Measurements from ENCODE around the gene NEUROD1.

DNA sequence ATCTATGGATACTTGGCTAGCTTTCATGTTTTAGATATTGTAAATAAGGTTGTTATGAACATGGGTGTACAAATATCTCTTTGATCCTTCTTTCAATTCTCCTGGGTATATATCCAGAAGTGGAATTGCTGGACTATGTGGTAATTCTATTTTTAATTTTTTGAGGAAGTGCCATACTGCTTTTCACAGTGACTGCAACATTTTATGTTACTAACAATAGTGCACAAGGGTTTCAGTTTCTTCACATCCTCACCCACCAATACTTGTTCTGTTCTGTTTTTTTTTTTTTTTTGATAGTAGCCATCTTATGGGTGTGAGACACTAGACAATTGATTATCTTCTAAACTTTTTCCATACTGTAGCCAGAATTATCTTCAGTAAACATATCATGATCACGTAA lies 17.3 kb upstream of the NEUROD1 start:
- TF ChIP-seq, protein P1, sequence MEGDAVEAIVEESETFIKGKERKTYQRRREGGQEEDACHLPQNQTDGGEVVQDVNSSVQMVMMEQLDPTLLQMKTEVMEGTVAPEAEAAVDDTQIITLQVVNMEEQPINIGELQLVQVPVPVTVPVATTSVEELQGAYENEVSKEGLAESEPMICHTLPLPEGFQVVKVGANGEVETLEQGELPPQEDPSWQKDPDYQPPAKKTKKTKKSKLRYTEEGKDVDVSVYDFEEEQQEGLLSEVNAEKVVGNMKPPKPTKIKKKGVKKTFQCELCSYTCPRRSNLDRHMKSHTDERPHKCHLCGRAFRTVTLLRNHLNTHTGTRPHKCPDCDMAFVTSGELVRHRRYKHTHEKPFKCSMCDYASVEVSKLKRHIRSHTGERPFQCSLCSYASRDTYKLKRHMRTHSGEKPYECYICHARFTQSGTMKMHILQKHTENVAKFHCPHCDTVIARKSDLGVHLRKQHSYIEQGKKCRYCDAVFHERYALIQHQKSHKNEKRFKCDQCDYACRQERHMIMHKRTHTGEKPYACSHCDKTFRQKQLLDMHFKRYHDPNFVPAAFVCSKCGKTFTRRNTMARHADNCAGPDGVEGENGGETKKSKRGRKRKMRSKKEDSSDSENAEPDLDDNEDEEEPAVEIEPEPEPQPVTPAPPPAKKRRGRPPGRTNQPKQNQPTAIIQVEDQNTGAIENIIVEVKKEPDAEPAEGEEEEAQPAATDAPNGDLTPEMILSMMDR (conservative IDR thresholded peaks at IDR 0.05; ENCODE audit: low read length) = no peak
- no peak for TF ChIP-seq EZH2phosphoT487 (IDR thresholded peaks at IDR 0.05; ENCODE audit: borderline replicate concordance, low read depth, low read length)

All from OCI-LY7 (cell line).